Activated CD4-positive, alpha-beta T cell treated with anti-CD3 and anti-CD28 coated beads for 36 hours (primary cell): ENCODE results near the gene BBS9. TPM values are rescaled to one million over a fixed set of nuclear protein-coding genes. Genes with fewer than 3 reads are reported as not detected.

Source experiments
- ATAC-seq: fragments of 200-7000 bp; cut with Tn5 transposase; one replicate; pipeline ENCODE4 v1.10.0; 2021; ENCODE audit warnings: mild to moderate bottlenecking, moderate library complexity
- CTCF ChIA-PET: fragments of 350-600 bp; sonication (Branson Sonifier 250); formaldehyde crosslinking; loops from one replicate; lab custom pipeline; 2021; ENCODE audit warnings: antibody characterized with exemption; lab: Charles Lee
- POLR2A ChIA-PET: fragments of 350-600 bp; sonication (Branson Sonifier 250); formaldehyde crosslinking; loops from one replicate; lab custom pipeline; 2021; ENCODE audit warnings: antibody characterized with exemption, inconsistent platforms; lab: Charles Lee
- DNase-seq: peaks from one replicate; pipeline ENCODE4 v3.0.0-alpha.2; 2020
- H3K27ac Mint-ChIP-seq: one replicate; pipeline ENCODE4 v1.8.0; 2021; ENCODE audit warnings: mixed read lengths
- H3K27me3 Mint-ChIP-seq: one replicate; pipeline ENCODE4 v1.8.0; 2021; ENCODE audit warnings: mixed read lengths
- H3K36me3 Mint-ChIP-seq: one replicate; pipeline ENCODE4 v1.8.0; 2021; ENCODE audit warnings: low read depth, mixed read lengths
- H3K4me1 Mint-ChIP-seq: one replicate; pipeline ENCODE4 v1.8.0; 2021; ENCODE audit warnings: mixed read lengths
- H3K4me3 Mint-ChIP-seq: one replicate; pipeline ENCODE4 v1.8.0; 2021; ENCODE audit warnings: mild to moderate bottlenecking, moderate library complexity, mixed read lengths
- H3K9me3 Mint-ChIP-seq: one replicate; pipeline ENCODE4 v1.8.0; 2021; ENCODE audit warnings: low read depth, mixed read lengths
- intact Hi-C, 2 experiments: fragments of 100-400 bp; cut with DNase I in 1 of 2; cut with micrococcal nuclease in 1 of 2; formaldehyde crosslinking; loops; one replicate each; pipeline versions ENCODE4 v1.14.2 to v1.15.1; 2022 to 2024; cut with DNase I, micrococcal nuclease
- total RNA-seq, 2 experiments: library from RNA; stranded (reverse); gene quantifications; one replicate each; pipeline ENCODE4 v1.2.3, GENCODE V29; 2021

Gene BBS9
- total RNA-seq, 2 experiments from 2014 or later, result 4.1 to 9.9 TPM

GRCh38 chr7:33558549-33559323, 429.4 kb downstream of the BBS9 start:
- intact Hi-C loops, result no loop called here
- peaks cover 2% of the 10 kb centered on the region for H3K36me3 Mint-ChIP-seq
- DNase-seq (no peak), ATAC-seq (no peak)
- POLR2A ChIA-PET, result no interaction called here
- CTCF ChIA-PET, result interaction anchor here (0.6 kb wide), 1 partner anchor 13 kb away, joined by 3 read pairs; no protein-coding TSS in a partner anchor
- no peak overlapping the region for H3K27ac Mint-ChIP-seq
- no peaks in the 10 kb centered on the region for H3K9me3 Mint-ChIP-seq
- no peak overlapping the region for H3K4me3 Mint-ChIP-seq
- H3K4me1 Mint-ChIP-seq, result no peaks in the 10 kb centered on the region
- no peaks in the 10 kb centered on the region for H3K27me3 Mint-ChIP-seq

DNA sequence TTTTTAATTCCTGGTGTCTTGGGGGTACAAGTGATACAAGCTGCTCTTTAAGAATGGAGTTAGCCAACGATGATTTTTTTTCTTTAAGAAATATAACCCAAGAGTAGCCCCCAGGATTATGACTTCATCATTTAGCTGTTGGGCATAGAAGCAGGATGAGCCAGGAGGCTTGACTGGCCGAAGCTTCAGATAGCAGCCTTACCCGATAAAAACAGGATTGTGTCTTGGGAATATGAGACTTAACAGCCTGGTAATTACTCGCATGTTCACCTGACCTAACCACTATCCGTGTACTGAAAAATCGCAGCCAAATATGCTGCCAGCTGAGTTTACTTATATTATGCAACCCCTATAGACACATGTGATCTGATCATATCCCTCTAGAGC, 430.0 kb downstream of the BBS9 start:
- DNase-seq, result no peak
- ChIA-PET POLR2A (no interaction called here), CTCF (interaction anchor here (0.6 kb wide), 1 partner anchor 12 kb away, joined by 3 read pairs; no protein-coding TSS in a partner anchor)
- no peaks in the 10 kb centered on the region for H3K9me3 Mint-ChIP-seq
- no peaks in the 10 kb centered on the region for H3K4me1 Mint-ChIP-seq
- no peaks in the 10 kb centered on the region for H3K27me3 Mint-ChIP-seq
- peaks cover 2% of the 10 kb centered on the region for H3K36me3 Mint-ChIP-seq
- no peak overlapping the region for H3K27ac Mint-ChIP-seq
- no peak for ATAC-seq
- intact Hi-C loops, result no loop called here
- no peak overlapping the region for H3K4me3 Mint-ChIP-seq

- Mint-ChIP-seq H3K36me3 (peaks cover 5% of the 10 kb centered on the region), H3K9me3 (no peaks in the 10 kb centered on the region), H3K27me3 (no peaks in the 10 kb centered on the region), H3K4me3 (no peak overlapping the region), H3K27ac (no peak overlapping the region), H3K4me1 (no peaks in the 10 kb centered on the region)
- no peak for DNase-seq
- ATAC-seq, result no peak
- intact Hi-C loops, result no loop called here
- POLR2A ChIA-PET, result no interaction called here
- CTCF ChIA-PET, result no interaction called here
Measured at GRCh38 chr7:33562996-33563395, 433.6 kb downstream of the BBS9 start.

- no peaks in the 10 kb centered on the region for H3K27me3 Mint-ChIP-seq
- POLR2A ChIA-PET, result no interaction called here
- H3K27ac Mint-ChIP-seq, result no peak overlapping the region
- ATAC-seq (no peak), DNase-seq (no peak)
- CTCF ChIA-PET, result no interaction called here
- intact Hi-C loops, result no loop called here
- peaks cover 3% of the 10 kb centered on the region for H3K36me3 Mint-ChIP-seq
- H3K4me1 Mint-ChIP-seq, result no peaks in the 10 kb centered on the region
- H3K9me3 Mint-ChIP-seq, result no peaks in the 10 kb centered on the region
- H3K4me3 Mint-ChIP-seq, result no peak overlapping the region
Measured at GRCh38 chr7:33563651-33564050, 434.3 kb downstream of the BBS9 start.

DNA sequence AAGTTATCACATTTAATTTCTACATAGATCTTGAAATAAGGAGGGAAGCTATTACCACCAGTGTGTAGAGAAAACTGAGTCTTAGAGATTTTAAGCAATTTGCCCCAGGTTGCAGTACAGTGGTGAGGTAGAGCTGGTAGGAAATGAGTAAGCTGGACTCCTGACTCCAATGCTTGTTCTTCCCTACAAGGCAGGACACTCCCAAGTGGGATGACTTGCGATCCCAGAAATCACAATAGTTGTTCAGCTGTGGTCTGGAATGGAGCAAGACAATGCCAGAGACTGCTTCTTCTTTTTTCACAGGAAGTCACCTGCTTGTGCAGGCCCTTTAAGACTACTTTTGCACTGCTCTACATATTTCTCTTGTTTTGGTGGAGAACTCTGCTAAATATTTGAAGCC, 448.8 kb downstream of the BBS9 start:
- H3K27ac Mint-ChIP-seq, result no peak overlapping the region
- DNase-seq, result no peak

GRCh38 chr7:33578881-33579672, 449.7 kb downstream of the BBS9 start:
- Mint-ChIP-seq H3K4me3 (no peak overlapping the region), H3K27me3 (no peaks in the 10 kb centered on the region), H3K9me3 (peaks cover 5% of the 10 kb centered on the region), H3K27ac (no peak overlapping the region), H3K4me1 (no peaks in the 10 kb centered on the region), H3K36me3 (peaks cover 7% of the 10 kb centered on the region)
- DNase-seq (no peak), ATAC-seq (no peak)
- ChIA-PET CTCF (interaction anchor here (0.6 to 0.7 kb wide), 2 partner anchors 8 to 19 kb away, joined by 3 read pairs; no protein-coding TSS in a partner anchor), POLR2A (no interaction called here)
- intact Hi-C loops, result no loop called here

More for the DNA sequence above, 448.8 kb downstream of the BBS9 start:
- H3K9me3 Mint-ChIP-seq, result peaks cover 5% of the 10 kb centered on the region
- no peak for ATAC-seq
- ChIA-PET CTCF (interaction anchor here (0.6 kb wide), 2 partner anchors 18 to 355 kb away, joined by 3 read pairs; no protein-coding TSS in a partner anchor), POLR2A (no interaction called here)
- H3K4me3 Mint-ChIP-seq, result no peak overlapping the region
- no peaks in the 10 kb centered on the region for H3K27me3 Mint-ChIP-seq
- H3K4me1 Mint-ChIP-seq, result no peaks in the 10 kb centered on the region
- peaks cover 7% of the 10 kb centered on the region for H3K36me3 Mint-ChIP-seq
- intact Hi-C loops, result no loop called here

DNA sequence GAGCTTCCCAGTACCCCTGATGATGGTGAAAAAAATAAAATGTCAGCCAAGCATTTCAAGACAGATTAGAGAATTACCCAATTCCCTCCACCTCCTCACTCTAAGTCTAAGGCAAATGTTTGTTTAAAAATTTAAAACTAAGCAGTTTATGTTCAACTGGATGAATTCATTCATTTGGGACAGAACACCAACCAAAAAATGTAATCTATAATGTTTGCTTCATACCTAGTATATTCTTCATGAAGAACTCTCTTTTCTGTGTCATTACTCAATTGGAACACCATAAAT, 450.3 kb downstream of the BBS9 start:
- Mint-ChIP-seq H3K27ac (no peak overlapping the region), H3K4me3 (no peak overlapping the region), H3K36me3 (peaks cover 7% of the 10 kb centered on the region), H3K9me3 (peaks cover 5% of the 10 kb centered on the region), H3K27me3 (no peaks in the 10 kb centered on the region), H3K4me1 (no peaks in the 10 kb centered on the region)
- ChIA-PET CTCF (no interaction called here), POLR2A (no interaction called here)
- ATAC-seq, result no peak
- intact Hi-C loops, result no loop called here
- no peak for DNase-seq

- Mint-ChIP-seq H3K36me3 (peaks cover under 1% of the 10 kb centered on the region), H3K4me3 (no peak overlapping the region), H3K27ac (no peak overlapping the region), H3K27me3 (no peaks in the 10 kb centered on the region), H3K9me3 (peaks cover 1% of the 10 kb centered on the region), H3K4me1 (no peaks in the 10 kb centered on the region)
- ATAC-seq (no peak), DNase-seq (no peak)
- ChIA-PET POLR2A (no interaction called here), CTCF (interaction anchor here (0.6 kb wide), 1 partner anchor 125 kb away, joined by 3 read pairs; no protein-coding TSS in a partner anchor)
- intact Hi-C loops, result no loop called here
Measured at GRCh38 chr7:33581236-33581635, 451.9 kb downstream of the BBS9 start.

- intact Hi-C loops, result no loop called here
- Mint-ChIP-seq H3K4me1 (no peaks in the 10 kb centered on the region), H3K27ac (no peak overlapping the region), H3K4me3 (no peak overlapping the region), H3K9me3 (no peaks in the 10 kb centered on the region), H3K27me3 (no peaks in the 10 kb centered on the region), H3K36me3 (no peaks in the 10 kb centered on the region)
- ChIA-PET CTCF (interaction anchor here (0.6 kb wide), 1 partner anchor 126 kb away, joined by 3 read pairs; no protein-coding TSS in a partner anchor), POLR2A (no interaction called here)
- DNase-seq (no peak), ATAC-seq (no peak)
Measured at GRCh38 chr7:33582104-33582503, 452.7 kb downstream of the BBS9 start.

- intact Hi-C loops, result no loop called here
- Mint-ChIP-seq H3K27me3 (no peaks in the 10 kb centered on the region), H3K4me1 (no peaks in the 10 kb centered on the region), H3K9me3 (no peaks in the 10 kb centered on the region), H3K4me3 (no peak overlapping the region), H3K36me3 (no peaks in the 10 kb centered on the region), H3K27ac (no peak overlapping the region)
- DNase-seq, result no peak
- ChIA-PET CTCF (no interaction called here), POLR2A (no interaction called here)
- no peak for ATAC-seq
Measured at GRCh38 chr7:33582533-33582932, 453.2 kb downstream of the BBS9 start.

DNA sequence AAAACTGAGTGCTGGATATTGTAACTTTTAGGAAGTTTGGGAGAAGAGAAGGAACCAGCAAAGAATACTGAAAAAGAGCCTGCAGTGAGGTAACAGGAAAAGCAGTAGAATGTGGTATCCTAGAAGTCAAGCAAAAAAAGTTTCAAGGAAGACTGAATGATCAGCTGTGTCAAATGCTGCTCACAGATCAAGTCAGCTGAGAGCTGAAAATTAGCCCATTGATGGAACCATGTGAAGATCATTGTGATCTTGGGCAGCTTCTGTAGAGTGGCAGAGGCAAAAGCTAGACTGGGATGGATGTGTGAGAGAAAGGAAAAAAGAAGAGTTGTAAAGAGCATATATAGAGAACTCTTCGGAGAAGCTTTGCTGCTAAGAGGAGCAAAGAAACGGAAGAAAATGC, 460.5 kb downstream of the BBS9 start:
- intact Hi-C loops, result no loop called here
- DNase-seq, result no peak

DNA sequence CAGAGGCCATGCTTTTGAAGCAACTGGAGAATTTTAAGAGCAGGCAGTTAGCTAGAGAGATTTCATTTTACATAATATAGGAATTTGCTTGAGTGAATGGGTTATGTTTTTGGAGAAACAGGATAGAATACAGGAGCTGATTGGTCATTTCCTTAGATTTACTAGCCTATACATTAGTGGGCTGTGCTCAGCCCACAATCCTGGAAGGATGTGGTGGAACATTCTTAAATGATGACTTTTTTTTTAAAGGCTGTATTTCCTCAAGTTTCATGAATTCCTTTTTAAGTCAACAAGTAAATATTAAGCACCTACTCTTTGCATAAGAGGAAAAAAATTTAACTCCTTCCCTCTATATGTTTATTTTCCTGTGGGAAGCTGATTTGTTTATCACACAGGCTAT, 461.6 kb downstream of the BBS9 start:
- Mint-ChIP-seq H3K36me3 (no peaks in the 10 kb centered on the region), H3K4me1 (no peaks in the 10 kb centered on the region), H3K27ac (no peak overlapping the region), H3K4me3 (no peak overlapping the region), H3K27me3 (no peaks in the 10 kb centered on the region), H3K9me3 (peaks cover 2% of the 10 kb centered on the region)
- intact Hi-C loops, result no loop called here
- CTCF ChIA-PET, result no interaction called here
- no peak for ATAC-seq
- POLR2A ChIA-PET, result no interaction called here
- DNase-seq, result no peak

More for the DNA sequence above, 460.5 kb downstream of the BBS9 start:
- ChIA-PET CTCF (no interaction called here), POLR2A (no interaction called here)
- H3K4me3 Mint-ChIP-seq, result no peak overlapping the region
- no peaks in the 10 kb centered on the region for H3K4me1 Mint-ChIP-seq
- H3K27ac Mint-ChIP-seq, result no peak overlapping the region
- no peak for ATAC-seq
- H3K36me3 Mint-ChIP-seq, result no peaks in the 10 kb centered on the region
- no peaks in the 10 kb centered on the region for H3K27me3 Mint-ChIP-seq
- peaks cover 2% of the 10 kb centered on the region for H3K9me3 Mint-ChIP-seq
